HepG2 (cell line): ENCODE data around the gene GNG7. TPM values are rescaled to one million over a fixed set of nuclear protein-coding genes. Genes with fewer than 3 reads are reported as not detected.

Experiments
- ATF7-NPFF ChIP-seq: sonication (generic); formaldehyde crosslinking; IDR thresholded peaks from 2 replicates; pipeline ENCODE4 v1.8.1; 2023; ENCODE audit warnings: mild to moderate bottlenecking, low read depth, missing genetic modification reagents, moderate library complexity
- ATRX ChIP-seq: sonication (generic); formaldehyde crosslinking; IDR thresholded peaks from 2 replicates; pipeline ENCODE4 v1.4.0; 2020; ENCODE audit warnings: missing genetic modification reagents, borderline replicate concordance
- CHD2 ChIP-seq: IDR thresholded peaks from 2 replicates; pipeline ENCODE4 v1.6.1; 2011; ENCODE audit warnings: low read depth, low read length, improper control_type of control experiment
- CREB3 ChIP-seq: sonication (generic); formaldehyde crosslinking; IDR thresholded peaks from 2 replicates; pipeline ENCODE4 v1.5.0; 2020; ENCODE audit warnings: missing genetic modification reagents
- GATA4 ChIP-seq: sonication (generic); IDR thresholded peaks from 2 replicates; pipeline ENCODE4 v1.6.1; 2016; ENCODE audit warnings: antibody characterized with exemption, low read depth, borderline replicate concordance
- HNRNPLL ChIP-seq: fragments of 200-400 bp; formaldehyde crosslinking; IDR thresholded peaks from 2 replicates; pipeline ENCODE4 v1.6.1; 2017; ENCODE audit warnings: mild to moderate bottlenecking, low read depth, low read length; ENCODE audit not compliant: poor library complexity, severe bottlenecking
- IKZF4 ChIP-seq: sonication (generic); formaldehyde crosslinking; IDR thresholded peaks from 2 replicates; pipeline ENCODE4 v1.5.1; 2020; ENCODE audit warnings: borderline replicate concordance, mild to moderate bottlenecking, low read depth, missing genetic modification reagents; ENCODE audit errors: not compliant biosample characterization
- IRF2 ChIP-seq: IDR thresholded peaks from 2 replicates; pipeline ENCODE4 v1.6.1; 2018; ENCODE audit warnings: missing genetic modification reagents, missing compliant biosample characterization
- MAFF ChIP-seq: IDR thresholded peaks from 2 replicates; pipeline ENCODE4 v1.6.1; 2011; ENCODE audit warnings: low read depth, low read length, improper control_type of control experiment
- RERE ChIP-seq: IDR thresholded peaks from 2 replicates; pipeline ENCODE4 v1.6.1; 2016; ENCODE audit warnings: low read depth, missing genetic modification reagents, missing compliant biosample characterization
- SMAD9 ChIP-seq: sonication (generic); formaldehyde crosslinking; IDR thresholded peaks from 2 replicates; pipeline ENCODE4 v1.5.1; 2020; ENCODE audit warnings: mild to moderate bottlenecking, missing genetic modification reagents
- ZNF3 ChIP-seq: IDR thresholded peaks from 2 replicates; pipeline ENCODE4 v1.7.0; 2017; ENCODE audit warnings: inconsistent platforms
- ZNF484 ChIP-seq: sonication (generic); formaldehyde crosslinking; IDR thresholded peaks from 2 replicates; pipeline ENCODE4 v1.5.1; 2020; ENCODE audit warnings: mild to moderate bottlenecking, low read depth, missing genetic modification reagents, borderline replicate concordance
- polyA plus RNA-seq, 8 experiments: library from polyadenylated mRNA; depleted of rRNA in 3 of 8; stranded (reverse) in 7 of 8; unstranded in 1 of 8; fragments of >200 nt; fragmentation: Illumina TruSeq in 4 of 8; extraction: Trizol in 4 of 8; gene quantifications; 2 replicates each; pipeline versions ENCODE4 v1.2.1 to v1.2.3, GENCODE V29; 2011 to 2016; ENCODE audit warnings: low read depth in 4 of 8, missing spikeins in 1 of 8, mixed read lengths in 1 of 8; ENCODE audit not compliant: insufficient read depth in 1 of 8
- total RNA-seq, 5 experiments: library from RNA; depleted of rRNA; stranded (reverse); fragments of >200 nt; fragmentation: Illumina TruSeq; extraction: Trizol; gene quantifications; 2 replicates each; pipeline ENCODE4 v1.2.3, GENCODE V29; 2016; ENCODE audit warnings: low read depth in 1 of 5
- TF ChIP-seq, protein P1 (sequence below): sonication (generic); formaldehyde crosslinking; IDR thresholded peaks from 2 replicates; pipeline ENCODE4 v1.4.0; 2020; ENCODE audit warnings: mild to moderate bottlenecking, missing genetic modification reagents
- TF ChIP-seq, protein P2 (sequence below): sonication (generic); formaldehyde crosslinking; IDR thresholded peaks from 2 replicates; pipeline ENCODE4 v1.4.0; 2020; ENCODE audit warnings: mild to moderate bottlenecking, missing genetic modification reagents

Gene GNG7
- total and polyA plus RNA-seq, 2 of the 13 experiments (the other 11 are each of a cell fraction or from before 2014, with no cell fraction given): 1.4 to 3.3 TPM

GRCh38 chr19:2488942-2489731 lies 213.4 kb downstream of the GNG7 start (continued):
- TF ChIP-seq, protein P1, sequence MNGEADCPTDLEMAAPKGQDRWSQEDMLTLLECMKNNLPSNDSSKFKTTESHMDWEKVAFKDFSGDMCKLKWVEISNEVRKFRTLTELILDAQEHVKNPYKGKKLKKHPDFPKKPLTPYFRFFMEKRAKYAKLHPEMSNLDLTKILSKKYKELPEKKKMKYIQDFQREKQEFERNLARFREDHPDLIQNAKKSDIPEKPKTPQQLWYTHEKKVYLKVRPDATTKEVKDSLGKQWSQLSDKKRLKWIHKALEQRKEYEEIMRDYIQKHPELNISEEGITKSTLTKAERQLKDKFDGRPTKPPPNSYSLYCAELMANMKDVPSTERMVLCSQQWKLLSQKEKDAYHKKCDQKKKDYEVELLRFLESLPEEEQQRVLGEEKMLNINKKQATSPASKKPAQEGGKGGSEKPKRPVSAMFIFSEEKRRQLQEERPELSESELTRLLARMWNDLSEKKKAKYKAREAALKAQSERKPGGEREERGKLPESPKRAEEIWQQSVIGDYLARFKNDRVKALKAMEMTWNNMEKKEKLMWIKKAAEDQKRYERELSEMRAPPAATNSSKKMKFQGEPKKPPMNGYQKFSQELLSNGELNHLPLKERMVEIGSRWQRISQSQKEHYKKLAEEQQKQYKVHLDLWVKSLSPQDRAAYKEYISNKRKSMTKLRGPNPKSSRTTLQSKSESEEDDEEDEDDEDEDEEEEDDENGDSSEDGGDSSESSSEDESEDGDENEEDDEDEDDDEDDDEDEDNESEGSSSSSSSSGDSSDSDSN (CRISPR knock-in tag): peak; percentile 56
- TF ChIP-seq HNRNPLL (peak; percentile 48), CREB3 (CRISPR knock-in tag) (no peak), ATRX (CRISPR knock-in tag) (no peak), MAFF (no peak), ATF7-NPFF (CRISPR knock-in tag) (no peak), CHD2 (no peak), ZNF3 (no peak), GATA4 (no peak), IRF2 (CRISPR knock-in tag) (no peak), ZNF484 (no peak), SMAD9 (no peak), IKZF4 (CRISPR knock-in tag) (no peak), RERE (CRISPR knock-in tag) (no peak)
- TF ChIP-seq, protein P2, sequence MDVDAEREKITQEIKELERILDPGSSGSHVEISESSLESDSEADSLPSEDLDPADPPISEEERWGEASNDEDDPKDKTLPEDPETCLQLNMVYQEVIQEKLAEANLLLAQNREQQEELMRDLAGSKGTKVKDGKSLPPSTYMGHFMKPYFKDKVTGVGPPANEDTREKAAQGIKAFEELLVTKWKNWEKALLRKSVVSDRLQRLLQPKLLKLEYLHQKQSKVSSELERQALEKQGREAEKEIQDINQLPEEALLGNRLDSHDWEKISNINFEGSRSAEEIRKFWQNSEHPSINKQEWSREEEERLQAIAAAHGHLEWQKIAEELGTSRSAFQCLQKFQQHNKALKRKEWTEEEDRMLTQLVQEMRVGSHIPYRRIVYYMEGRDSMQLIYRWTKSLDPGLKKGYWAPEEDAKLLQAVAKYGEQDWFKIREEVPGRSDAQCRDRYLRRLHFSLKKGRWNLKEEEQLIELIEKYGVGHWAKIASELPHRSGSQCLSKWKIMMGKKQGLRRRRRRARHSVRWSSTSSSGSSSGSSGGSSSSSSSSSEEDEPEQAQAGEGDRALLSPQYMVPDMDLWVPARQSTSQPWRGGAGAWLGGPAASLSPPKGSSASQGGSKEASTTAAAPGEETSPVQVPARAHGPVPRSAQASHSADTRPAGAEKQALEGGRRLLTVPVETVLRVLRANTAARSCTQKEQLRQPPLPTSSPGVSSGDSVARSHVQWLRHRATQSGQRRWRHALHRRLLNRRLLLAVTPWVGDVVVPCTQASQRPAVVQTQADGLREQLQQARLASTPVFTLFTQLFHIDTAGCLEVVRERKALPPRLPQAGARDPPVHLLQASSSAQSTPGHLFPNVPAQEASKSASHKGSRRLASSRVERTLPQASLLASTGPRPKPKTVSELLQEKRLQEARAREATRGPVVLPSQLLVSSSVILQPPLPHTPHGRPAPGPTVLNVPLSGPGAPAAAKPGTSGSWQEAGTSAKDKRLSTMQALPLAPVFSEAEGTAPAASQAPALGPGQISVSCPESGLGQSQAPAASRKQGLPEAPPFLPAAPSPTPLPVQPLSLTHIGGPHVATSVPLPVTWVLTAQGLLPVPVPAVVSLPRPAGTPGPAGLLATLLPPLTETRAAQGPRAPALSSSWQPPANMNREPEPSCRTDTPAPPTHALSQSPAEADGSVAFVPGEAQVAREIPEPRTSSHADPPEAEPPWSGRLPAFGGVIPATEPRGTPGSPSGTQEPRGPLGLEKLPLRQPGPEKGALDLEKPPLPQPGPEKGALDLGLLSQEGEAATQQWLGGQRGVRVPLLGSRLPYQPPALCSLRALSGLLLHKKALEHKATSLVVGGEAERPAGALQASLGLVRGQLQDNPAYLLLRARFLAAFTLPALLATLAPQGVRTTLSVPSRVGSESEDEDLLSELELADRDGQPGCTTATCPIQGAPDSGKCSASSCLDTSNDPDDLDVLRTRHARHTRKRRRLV: no peak
